IMR-90 (cell line): ENCODE data around the gene FMN1. TPM values are rescaled to one million over a fixed set of nuclear protein-coding genes. Genes with fewer than 3 reads are reported as not detected.

Experiments used
- ATAC-seq: fragments of 200-7000 bp; cut with Tn5 transposase; 2 replicates; pipeline ENCODE4 v1.9.1; 2020; ENCODE audit warnings: low read depth, mild to moderate bottlenecking, moderate library complexity
- BruUV-seq: library from RNA; stranded (reverse); fragments of 400-500 nt; replicated peaks from 2 replicates; lab custom pipeline; 2021; lab: Mats Ljungman, UMichigan
- CTCF ChIA-PET: fragments of 300-600 bp; formaldehyde crosslinking; extraction: SDS; loops from one replicate; lab custom pipeline; 2021; ENCODE audit warnings: antibody characterized with exemption; lab: Yijun Ruan, JAX
- POLR2A ChIA-PET: fragments of 300-600 bp; sonication (Branson Sonifier 250); formaldehyde crosslinking; loops from one replicate; lab custom pipeline; 2022; ENCODE audit warnings: antibody characterized with exemption; ENCODE audit not compliant: unreplicated experiment; lab: Charles Lee
- DNase-seq: peaks from one replicate; pipeline ENCODE4 v3.0.0; 2013
- H2AFZ ChIP-seq: replicated peaks from 2 replicates; pipeline ENCODE3; 2013; ENCODE audit warnings: low read length, mild to moderate bottlenecking; ENCODE audit not compliant: poor library complexity
- H2AK5ac ChIP-seq: 2 replicates; pipeline ENCODE4 v1.6.1; 2013; ENCODE audit warnings: low read depth, low read length, inconsistent platforms
- H2AK9ac ChIP-seq: replicated peaks from 2 replicates; pipeline ENCODE3; 2013; ENCODE audit warnings: mild to moderate bottlenecking, low read depth, low read length, moderate library complexity; ENCODE audit not compliant: poor library complexity
- H2BK120ac ChIP-seq: 2 replicates; pipeline ENCODE4 v1.6.1; 2013; ENCODE audit warnings: low read depth, low read length, inconsistent platforms
- H2BK15ac ChIP-seq: 3 replicates; pipeline ENCODE4 v1.6.1; 2013; ENCODE audit warnings: low read depth, low read length, inconsistent platforms
- H2BK20ac ChIP-seq: 2 replicates; pipeline ENCODE4 v1.6.1; 2013; ENCODE audit warnings: low read depth, mild to moderate bottlenecking, inconsistent platforms, low read length, moderate library complexity
- H2BK5ac ChIP-seq: 2 replicates; pipeline ENCODE4 v1.6.1; 2013; ENCODE audit warnings: mild to moderate bottlenecking, low read depth, low read length, inconsistent platforms; ENCODE audit not compliant: poor library complexity, severe bottlenecking
- H3K14ac ChIP-seq: replicated peaks from 2 replicates; pipeline ENCODE4 v1.6.1; 2013; ENCODE audit warnings: low read depth, low read length, inconsistent platforms
- H3K18ac ChIP-seq: 2 replicates; pipeline ENCODE4 v1.6.1; 2013; ENCODE audit warnings: low read depth, low read length, control low read depth
- H3K23ac ChIP-seq: 2 replicates; pipeline ENCODE4 v1.6.1; 2013; ENCODE audit warnings: low read depth, low read length, inconsistent platforms
- H3K27ac ChIP-seq: 2 replicates; pipeline ENCODE4 v1.5.1; 2013; ENCODE audit warnings: mild to moderate bottlenecking, control low read depth, low read length; ENCODE audit not compliant: insufficient read depth
- H3K27me3 ChIP-seq: 2 replicates; pipeline ENCODE4 v1.6.1; 2013; ENCODE audit warnings: low read length; ENCODE audit not compliant: control insufficient read depth, insufficient read depth
- H3K36me3 ChIP-seq: 2 replicates; pipeline ENCODE4 v1.6.1; 2013; ENCODE audit warnings: low read length, mixed read lengths; ENCODE audit not compliant: control insufficient read depth, insufficient read depth
- H3K4ac ChIP-seq: 2 replicates; pipeline ENCODE4 v1.6.1; 2013; ENCODE audit warnings: low read depth, low read length, inconsistent platforms
- H3K4me1 ChIP-seq: 2 replicates; pipeline ENCODE4 v1.6.1; 2013; ENCODE audit warnings: low read length, mixed read lengths; ENCODE audit not compliant: control insufficient read depth, insufficient read depth
- H3K4me2 ChIP-seq: 2 replicates; pipeline ENCODE4 v1.6.1; 2013; ENCODE audit warnings: low read depth, mild to moderate bottlenecking, control low read depth, low read length, moderate library complexity
- H3K4me3 ChIP-seq: 2 replicates; pipeline ENCODE4 v1.5.1; 2013; ENCODE audit warnings: low read depth, mild to moderate bottlenecking, control low read depth, low read length, moderate library complexity; ENCODE audit not compliant: insufficient read depth
- H3K56ac ChIP-seq: 2 replicates; pipeline ENCODE4 v1.6.1; 2013; ENCODE audit warnings: low read length, inconsistent platforms; ENCODE audit not compliant: insufficient read depth; ENCODE audit errors: extremely low read depth
- H3K79me1 ChIP-seq, 2 experiments: 2 replicates each; pipeline ENCODE4 v1.6.1; 2013; ENCODE audit warnings: low read length in 2 of 2, inconsistent platforms in 1 of 2, low read depth in 1 of 2
- H3K9ac ChIP-seq: 2 replicates; pipeline ENCODE4 v1.6.1; 2013; ENCODE audit warnings: low read depth, low read length, control low read depth
- H3K9me1 ChIP-seq: 2 replicates; pipeline ENCODE4 v1.6.1; 2013; ENCODE audit warnings: low read length, inconsistent platforms; ENCODE audit not compliant: insufficient read depth
- H3K9me3 ChIP-seq: 2 replicates; pipeline ENCODE4 v1.6.1; 2013; ENCODE audit warnings: low read length; ENCODE audit not compliant: control insufficient read depth, insufficient read depth
- H4K20me1 ChIP-seq: 2 replicates; pipeline ENCODE4 v1.6.1; 2013; ENCODE audit warnings: low read length, inconsistent platforms; ENCODE audit not compliant: insufficient read depth
- H4K5ac ChIP-seq: 2 replicates; pipeline ENCODE4 v1.6.1; 2013; ENCODE audit warnings: mild to moderate bottlenecking, low read depth, low read length, control low read depth
- H4K8ac ChIP-seq, 2 experiments: 2 replicates each; pipeline ENCODE4 v1.6.1; 2013; ENCODE audit warnings: low read depth in 2 of 2, low read length in 2 of 2, control low read depth in 1 of 2, inconsistent platforms in 1 of 2
- H4K91ac ChIP-seq: 2 replicates; pipeline ENCODE4 v1.6.1; 2013; ENCODE audit warnings: low read depth, low read length, inconsistent platforms; ENCODE audit not compliant: insufficient read depth
- CEBPB ChIP-seq: IDR thresholded peaks from 2 replicates; pipeline ENCODE4 v1.6.1; 2012; ENCODE audit warnings: low read depth, low read length, improper control_type of control experiment
- FOS ChIP-seq: fragments of 150-350 bp; IDR thresholded peaks from 2 replicates; pipeline ENCODE4 v1.6.1; 2016; ENCODE audit warnings: low read depth, low read length
- MXI1 ChIP-seq: IDR thresholded peaks from 2 replicates; pipeline ENCODE4 v1.6.1; 2012; ENCODE audit warnings: low read depth, mild to moderate bottlenecking, low read length, moderate library complexity, borderline replicate concordance
- POLR2A ChIP-seq: IDR thresholded peaks from 2 replicates; pipeline ENCODE4 v1.6.1; 2012; ENCODE audit warnings: mild to moderate bottlenecking, low read depth, low read length
- RAD21 ChIP-seq: IDR thresholded peaks from 2 replicates; pipeline ENCODE4 v1.6.1; 2012; ENCODE audit warnings: low read length, improper control_type of control experiment
- RFX5 ChIP-seq: IDR thresholded peaks from 2 replicates; pipeline ENCODE4 v1.8.0; 2012; ENCODE audit warnings: low read depth, mild to moderate bottlenecking, low read length, moderate library complexity
- WGBS, 2 experiments: methylation state at CpG; one replicate each; pipeline versions ENCODE4 v1.1.5 to v1.1.7; 2013; ENCODE audit warnings: missing lambda C conversion rate in 2 of 2; ENCODE audit not compliant: insufficient read length in 1 of 2; ENCODE audit errors: extremely low coverage in 2 of 2; 5-methylcytosine and 5-hydroxymethylcytosine counted together
- dilution Hi-C: fragments of 300-500 bp; cut with HindIII; formaldehyde crosslinking; loops from one replicate; pipeline ENCODE4 v1.14.3; 2018; ENCODE audit warnings: low sequenced_read_pairs; ENCODE audit not compliant: unreplicated experiment
- in situ Hi-C: fragments of 300-500 bp; cut with MboI; formaldehyde crosslinking; loops from 3 replicates; pipeline ENCODE4 v1.14.3; 2019; ENCODE audit warnings: low sequenced_read_pairs, inconsistent platforms, mixed read lengths
- intact Hi-C: fragments of 100-400 bp; cut with micrococcal nuclease; formaldehyde crosslinking; loops from 2 replicates; pipeline ENCODE4 v1.10.0; 2022
- polyA plus RNA-seq, 3 experiments: library from polyadenylated mRNA; depleted of rRNA; stranded (reverse); fragments of >200 nt; gene quantifications; 2 replicates each; pipeline ENCODE4 v1.2.3, GENCODE V29; 2012; ENCODE audit warnings: low replicate concordance in 1 of 3
- total RNA-seq: library from RNA; depleted of rRNA; stranded (reverse); fragments of >200 nt; gene quantifications from 2 replicates; pipeline ENCODE4 v1.2.3, GENCODE V29; 2012
- TF ChIP-seq, protein P1 (sequence below): fragments of 150-350 bp; IDR thresholded peaks from 2 replicates; pipeline ENCODE4 v1.6.1; 2016; ENCODE audit warnings: low read depth, mild to moderate bottlenecking, low read length, moderate library complexity, borderline replicate concordance

Gene FMN1
- total and polyA plus RNA-seq, 2 of the 4 experiments (the other 2 are of a cell fraction), result 7.3 to 17.6 TPM

DNA sequence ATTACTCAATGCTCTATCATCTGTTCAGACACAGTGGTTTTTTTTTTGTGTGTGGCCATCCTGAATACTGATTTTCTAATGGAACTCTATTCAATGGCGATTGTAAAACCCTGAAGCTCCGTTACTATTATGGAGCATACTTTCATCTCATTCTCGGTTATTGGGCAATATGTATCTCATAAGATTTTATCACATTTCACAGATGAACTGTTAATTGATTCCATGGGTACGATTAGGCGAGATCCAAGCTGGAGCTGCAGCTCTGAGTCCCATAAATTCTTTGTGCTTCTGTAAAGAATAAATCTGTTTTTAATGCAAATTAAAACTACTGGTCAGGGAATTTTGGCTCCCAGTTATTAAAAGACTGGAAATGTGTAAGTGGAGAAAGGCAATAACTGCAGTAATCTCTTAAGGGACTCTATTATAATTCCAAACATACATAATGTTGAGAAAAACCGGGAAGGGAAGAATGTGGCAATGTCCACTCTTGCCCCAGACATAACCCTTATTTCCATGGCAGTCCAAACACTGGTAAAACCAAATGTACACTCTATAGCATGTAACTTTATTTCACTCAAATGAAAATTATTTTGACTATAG is 394.5 kb downstream of the FMN1 start:
- H4K5ac ChIP-seq, result no peak overlapping the region
- ATAC-seq, result no peak
- H3K9ac ChIP-seq, result no peak overlapping the region
- H2AK5ac ChIP-seq, result no peak overlapping the region
- no peak overlapping the region for H3K27ac ChIP-seq
- H3K27me3 ChIP-seq, result no peaks in the 10 kb centered on the region
- intact Hi-C loops, result no loop called here
- no peak overlapping the region; the same call in 1 of the 2 replicates for H3K4ac ChIP-seq
- no peak for DNase-seq
- no peak overlapping the region for H2BK5ac ChIP-seq
- H2AFZ ChIP-seq, result no peak overlapping the region
- no peak overlapping the region for H2BK15ac ChIP-seq
- TF ChIP-seq FOS (no peak), MXI1 (no peak), RAD21 (no peak), RFX5 (no peak), POLR2A (no peak), CEBPB (peak; percentile 53; the same call in 1 of the 2 replicates)
- TF ChIP-seq, protein P1, sequence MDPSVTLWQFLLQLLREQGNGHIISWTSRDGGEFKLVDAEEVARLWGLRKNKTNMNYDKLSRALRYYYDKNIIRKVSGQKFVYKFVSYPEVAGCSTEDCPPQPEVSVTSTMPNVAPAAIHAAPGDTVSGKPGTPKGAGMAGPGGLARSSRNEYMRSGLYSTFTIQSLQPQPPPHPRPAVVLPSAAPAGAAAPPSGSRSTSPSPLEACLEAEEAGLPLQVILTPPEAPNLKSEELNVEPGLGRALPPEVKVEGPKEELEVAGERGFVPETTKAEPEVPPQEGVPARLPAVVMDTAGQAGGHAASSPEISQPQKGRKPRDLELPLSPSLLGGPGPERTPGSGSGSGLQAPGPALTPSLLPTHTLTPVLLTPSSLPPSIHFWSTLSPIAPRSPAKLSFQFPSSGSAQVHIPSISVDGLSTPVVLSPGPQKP, result no peak
- no CpG with 5 or more reads among the region's 6 CpGs for WGBS, 2 experiments
- no peak overlapping the region for H4K91ac ChIP-seq
- H4K20me1 ChIP-seq, result no peaks in the 10 kb centered on the region
- H3K56ac ChIP-seq, result no peak overlapping the region
- POLR2A ChIA-PET, result no interaction called here
- in situ Hi-C loops, result no loop called here
- no peak overlapping the region for H3K23ac ChIP-seq
- no peak overlapping the region for H3K4me3 ChIP-seq
- H3K18ac ChIP-seq, result peak overlapping the region; percentile 30; the same call in 1 of the 2 replicates
- CTCF ChIA-PET, result no interaction called here
- peak overlapping the region in 1 of 2 experiments; percentile 50; a peak in 1 of 4 replicates for H4K8ac ChIP-seq
- peaks cover 15 to 40% of the 10 kb centered on the region in 2 experiments; a peak in 3 of 4 replicates for H3K79me1 ChIP-seq
- H2AK9ac ChIP-seq, result no peak overlapping the region
- H3K9me1 ChIP-seq, result peaks cover 3% of the 10 kb centered on the region; the same call in 1 of the 2 replicates
- H3K9me3 ChIP-seq, result peaks cover 6% of the 10 kb centered on the region; the same call in 1 of the 2 replicates
- no TSS peak for BruUV-seq
- H3K14ac ChIP-seq, result no peak overlapping the region
- peaks cover 9% of the 10 kb centered on the region for H3K36me3 ChIP-seq
- H2BK120ac ChIP-seq, result no peak overlapping the region
- H2BK20ac ChIP-seq, result no peak overlapping the region
- H3K4me2 ChIP-seq, result no peak overlapping the region
- H3K4me1 ChIP-seq, result peaks cover 12% of the 10 kb centered on the region
- dilution Hi-C loops, result no loop called here
